IMR-90 (cell line): ENCODE data around the gene PRKCH.

Experiments used
- CEBPB ChIP-seq: IDR thresholded peaks from 2 replicates; pipeline ENCODE4 v1.6.1; 2012; ENCODE audit warnings: low read depth, low read length, improper control_type of control experiment
- CHD1 ChIP-seq: IDR thresholded peaks from 2 replicates; pipeline ENCODE4 v1.6.1; 2012; ENCODE audit warnings: low read depth, low read length, improper control_type of control experiment
- CTCF ChIP-seq: conservative IDR thresholded peaks from 2 replicates; pipeline ENCODE4 v1.5.1; 2012; ENCODE audit warnings: mild to moderate bottlenecking, low read depth, low read length, improper control_type of control experiment
- ELK1 ChIP-seq: fragments of 150-350 bp; IDR thresholded peaks from 2 replicates; pipeline ENCODE4 v1.6.1; 2016; ENCODE audit warnings: low read depth, mild to moderate bottlenecking, low read length, moderate library complexity, borderline replicate concordance
- FOS ChIP-seq: fragments of 150-350 bp; IDR thresholded peaks from 2 replicates; pipeline ENCODE4 v1.6.1; 2016; ENCODE audit warnings: low read depth, low read length
- MAZ ChIP-seq: IDR thresholded peaks from 2 replicates; pipeline ENCODE4 v1.6.1; 2012; ENCODE audit warnings: low read depth, mild to moderate bottlenecking, low read length, improper control_type of control experiment, moderate library complexity, borderline replicate concordance
- MXI1 ChIP-seq: IDR thresholded peaks from 2 replicates; pipeline ENCODE4 v1.6.1; 2012; ENCODE audit warnings: low read depth, mild to moderate bottlenecking, low read length, moderate library complexity, borderline replicate concordance
- NFE2L2 ChIP-seq: fragments of 150-350 bp; IDR thresholded peaks from 2 replicates; pipeline ENCODE4 v1.6.1; 2016; ENCODE audit warnings: low read depth, mild to moderate bottlenecking, low read length
- POLR2A ChIP-seq: IDR thresholded peaks from 2 replicates; pipeline ENCODE4 v1.6.1; 2012; ENCODE audit warnings: mild to moderate bottlenecking, low read depth, low read length
- RAD21 ChIP-seq: IDR thresholded peaks from 2 replicates; pipeline ENCODE4 v1.6.1; 2012; ENCODE audit warnings: low read length, improper control_type of control experiment
- RCOR1 ChIP-seq: IDR thresholded peaks from 2 replicates; pipeline ENCODE4 v1.6.1; 2012; ENCODE audit warnings: mild to moderate bottlenecking, low read length, improper control_type of control experiment; ENCODE audit not compliant: insufficient replicate concordance
- RFX5 ChIP-seq: IDR thresholded peaks from 2 replicates; pipeline ENCODE4 v1.8.0; 2012; ENCODE audit warnings: low read depth, mild to moderate bottlenecking, low read length, moderate library complexity
- USF2 ChIP-seq: fragments of 150-350 bp; IDR thresholded peaks from 2 replicates; pipeline ENCODE4 v1.6.1; 2017; ENCODE audit warnings: mild to moderate bottlenecking, antibody characterized with exemption, low read length, low read depth

DNA sequence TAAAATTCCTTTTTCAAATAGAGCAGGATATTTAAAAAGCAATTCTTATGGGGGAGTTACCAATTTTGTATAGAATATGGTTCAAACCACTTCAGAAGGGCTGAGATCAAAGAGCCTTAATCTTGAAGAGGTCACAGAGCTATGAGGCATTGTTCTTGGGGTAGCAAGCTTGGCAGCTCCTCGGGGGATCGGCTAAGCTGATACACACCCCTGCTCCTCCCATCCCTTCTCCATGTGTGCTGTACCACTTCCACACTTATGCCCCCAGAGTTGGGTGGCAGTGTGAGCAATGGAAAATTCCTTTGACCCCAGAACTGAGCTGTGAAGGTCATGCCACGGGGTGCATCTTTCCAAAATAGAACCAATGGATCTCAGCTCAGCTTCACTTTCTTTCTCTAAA lies 25.2 kb upstream of the PRKCH start:
- TF ChIP-seq CTCF (no peak), POLR2A (no peak), USF2 (no peak), MAZ (no peak), MXI1 (no peak), NFE2L2 (no peak), CEBPB (no peak), ELK1 (no peak), RAD21 (no peak), RFX5 (no peak), CHD1 (no peak), FOS (no peak), RCOR1 (no peak)
